SK-N-SH (cell line): ENCODE measurements around the gene RBM20. TPM values are rescaled to one million over a fixed set of nuclear protein-coding genes. Genes with fewer than 3 reads are reported as not detected.

Source experiments
- CTCF ChIA-PET: fragments of 300-600, 350-600 bp; formaldehyde crosslinking; extraction: SDS; loops from one replicate; lab custom pipeline; 2021; lab: Yijun Ruan, JAX
- POLR2A ChIA-PET: fragments of 350-600 bp; sonication (Branson Sonifier 250); formaldehyde crosslinking; extraction: SDS; loops from one replicate; lab custom pipeline; 2020; ENCODE audit warnings: antibody characterized with exemption, inconsistent platforms; lab: Yijun Ruan, JAX
- DNase-seq: peaks from one replicate; pipeline ENCODE4 v3.0.0; 2012
- H2AFZ ChIP-seq: fragments of 200-600 bp; sonication (generic); 2 replicates; pipeline ENCODE4 v1.8.1; 2016; ENCODE audit warnings: antibody characterized with exemption, mild to moderate bottlenecking, low read depth
- H3F3A ChIP-seq: fragments of 200-600 bp; sonication (generic); replicated peaks from 2 replicates; pipeline ENCODE3; 2016; ENCODE audit warnings: antibody characterized with exemption, mild to moderate bottlenecking; ENCODE audit not compliant: insufficient read depth
- H3K27ac ChIP-seq, 2 experiments: fragments of 200-500 bp in 1 of 2; fragments of 200-600 bp in 1 of 2; sonication (Bioruptor generic) in 1 of 2; sonication (generic), shearing (Covaris generic) in 1 of 2; 2 replicates each; pipeline versions ENCODE4 v1.5.1 to v1.6.1; 2014 to 2016; ENCODE audit warnings: low read depth in 2 of 2, inconsistent platforms in 1 of 2, low read length in 1 of 2, mild to moderate bottlenecking in 1 of 2, mixed read lengths in 1 of 2
- H3K27me3 ChIP-seq: fragments of 200-600 bp; sonication (generic), shearing (Covaris generic); 2 replicates; pipeline ENCODE4 v1.6.1; 2016; ENCODE audit warnings: mixed run types; ENCODE audit not compliant: insufficient read depth
- H3K36me3 ChIP-seq, 2 experiments: fragments of 200-500 bp in 1 of 2; fragments of 200-600 bp in 1 of 2; sonication (Bioruptor generic) in 1 of 2; sonication (generic) in 1 of 2; replicated peaks in 1 of 2; 2 replicates each; pipeline versions ENCODE3 to v1.5.1; 2014 to 2016; ENCODE audit warnings: low read length in 1 of 2, mild to moderate bottlenecking in 1 of 2; ENCODE audit not compliant: insufficient read depth in 2 of 2, control insufficient read depth in 1 of 2
- H3K4me1 ChIP-seq, 2 experiments: fragments of 200-500 bp in 1 of 2; fragments of 200-600 bp in 1 of 2; sonication (Bioruptor generic) in 1 of 2; sonication (generic), shearing (Covaris generic) in 1 of 2; 2 replicates each; pipeline versions ENCODE4 v1.5.1 to v1.6.1; 2014 to 2016; ENCODE audit warnings: low read depth in 1 of 2, low read length in 1 of 2, mixed run types in 1 of 2; ENCODE audit not compliant: insufficient read depth in 2 of 2, control insufficient read depth in 1 of 2
- H3K4me2 ChIP-seq: fragments of 200-600 bp; sonication (generic), shearing (Covaris generic); 2 replicates; pipeline ENCODE4 v1.6.1; 2017; ENCODE audit warnings: mixed run types
- H3K4me3 ChIP-seq, 2 experiments: fragments of 200-500 bp in 1 of 2; fragments of 200-600 bp in 1 of 2; sonication (Bioruptor generic) in 1 of 2; sonication (generic), shearing (Covaris generic) in 1 of 2; 2 replicates each; pipeline versions ENCODE4 v1.5.1 to v1.8.1; 2014 to 2016; ENCODE audit warnings: low read depth in 2 of 2, inconsistent platforms in 1 of 2, low read length in 1 of 2, mild to moderate bottlenecking in 1 of 2, mixed read lengths in 1 of 2, moderate library complexity in 1 of 2
- H3K79me2 ChIP-seq: fragments of 200-600 bp; sonication (generic); 2 replicates; pipeline ENCODE4 v1.8.1; 2017; ENCODE audit warnings: mild to moderate bottlenecking; ENCODE audit not compliant: insufficient read depth
- H3K9ac ChIP-seq: fragments of 200-600 bp; sonication (generic); 2 replicates; pipeline ENCODE4 v1.6.1; 2017; ENCODE audit warnings: mixed run types
- H3K9me2 ChIP-seq: fragments of 200-600 bp; sonication (generic); 2 replicates; pipeline ENCODE4 v1.6.1; 2017; ENCODE audit warnings: mixed run types
- H3K9me3 ChIP-seq: fragments of 200-600 bp; sonication (generic); 2 replicates; pipeline ENCODE4 v1.6.1; 2017; ENCODE audit warnings: mixed run types, mild to moderate bottlenecking, moderate library complexity
- H4K20me1 ChIP-seq: fragments of 200-600 bp; sonication (generic); 2 replicates; pipeline ENCODE4 v1.6.1; 2017; ENCODE audit warnings: mild to moderate bottlenecking, mixed run types; ENCODE audit not compliant: insufficient read depth
- CHD2 ChIP-seq: fragments of 150-350 bp; IDR thresholded peaks from 2 replicates; pipeline ENCODE4 v1.6.1; 2018; ENCODE audit warnings: low read length; ENCODE audit not compliant: partially characterized antibody
- EP300 ChIP-seq, 2 experiments: IDR thresholded peaks; 2 replicates each; pipeline versions ENCODE4 v1.4.0 to v1.6.1; 2012; ENCODE audit warnings: borderline replicate concordance in 1 of 2, low read depth in 1 of 2, low read length in 1 of 2
- EZH2phosphoT487 ChIP-seq: fragments of 200-600 bp; sonication (generic); IDR thresholded peaks from 2 replicates; pipeline ENCODE4 v1.6.1; 2017; ENCODE audit warnings: low read depth, mixed run types, mild to moderate bottlenecking, antibody characterized with exemption, moderate library complexity, borderline replicate concordance
- FOXJ3 ChIP-seq: sonication (generic); formaldehyde crosslinking; IDR thresholded peaks from 2 replicates; pipeline ENCODE4 v1.5.1; 2020; ENCODE audit warnings: mild to moderate bottlenecking, missing genetic modification reagents
- FOXM1 ChIP-seq: IDR thresholded peaks from 2 replicates; pipeline ENCODE4 v1.4.0; 2012; ENCODE audit warnings: low read depth, mild to moderate bottlenecking
- JUND ChIP-seq: IDR thresholded peaks from 2 replicates; pipeline ENCODE4 v1.4.0; 2012
- MAX ChIP-seq: IDR thresholded peaks from 2 replicates; pipeline ENCODE4 v1.4.0; 2012; ENCODE audit warnings: low read depth
- MEF2A ChIP-seq: IDR thresholded peaks from 2 replicates; pipeline ENCODE4 v1.4.0; 2012; ENCODE audit warnings: low read depth, borderline replicate concordance
- MXI1 ChIP-seq: IDR thresholded peaks from 2 replicates; pipeline ENCODE4 v1.6.1; 2012; ENCODE audit warnings: mild to moderate bottlenecking, low read depth, low read length, improper control_type of control experiment
- NFIC ChIP-seq: IDR thresholded peaks from 2 replicates; pipeline ENCODE4 v1.4.0; 2012; ENCODE audit warnings: borderline replicate concordance
- POLR2AphosphoS5 ChIP-seq: IDR thresholded peaks from 2 replicates; pipeline ENCODE4 v1.6.1; 2012; ENCODE audit warnings: low read depth, low read length
- RAD21 ChIP-seq: IDR thresholded peaks from 2 replicates; pipeline ENCODE4 v1.6.1; 2012; ENCODE audit warnings: mild to moderate bottlenecking, low read length
- RFX5 ChIP-seq: IDR thresholded peaks from 2 replicates; pipeline ENCODE4 v1.6.1; 2012; ENCODE audit warnings: mild to moderate bottlenecking, improper control_type of control experiment, low read length
- SIN3A ChIP-seq: IDR thresholded peaks from 2 replicates; pipeline ENCODE4 v1.6.1; 2012; ENCODE audit warnings: low read depth, mild to moderate bottlenecking, low read length, moderate library complexity, borderline replicate concordance
- TAF1 ChIP-seq: IDR thresholded peaks from 2 replicates; pipeline ENCODE4 v1.6.1; 2012; ENCODE audit warnings: low read depth, mild to moderate bottlenecking, low read length, moderate library complexity, borderline replicate concordance
- WGBS: methylation state at CpG from one replicate; pipeline ENCODE4 v1.1.6; 2017; ENCODE audit warnings: low lambda C conversion rate; 5-methylcytosine and 5-hydroxymethylcytosine counted together
- polyA plus RNA-seq, 3 experiments: library from polyadenylated mRNA; depleted of rRNA; stranded (reverse); fragments of >200 nt; gene quantifications; 2 replicates each; pipeline ENCODE4 v1.2.3, GENCODE V29; 2012
- TF ChIP-seq, protein P1 (sequence below): IDR thresholded peaks from 2 replicates; pipeline ENCODE4 v1.4.0; 2012; ENCODE audit warnings: low read depth, borderline replicate concordance
- TF ChIP-seq, protein P2 (sequence below): fragments of 150-350 bp; IDR thresholded peaks from 2 replicates; pipeline ENCODE4 v1.6.1; 2017; ENCODE audit warnings: antibody characterized with exemption, low read length, low read depth, borderline replicate concordance

The RBM20 gene
- polyA plus RNA-seq, 1 of the 3 experiments (the other 2 are of a cell fraction), result 0.64 TPM

DNA sequence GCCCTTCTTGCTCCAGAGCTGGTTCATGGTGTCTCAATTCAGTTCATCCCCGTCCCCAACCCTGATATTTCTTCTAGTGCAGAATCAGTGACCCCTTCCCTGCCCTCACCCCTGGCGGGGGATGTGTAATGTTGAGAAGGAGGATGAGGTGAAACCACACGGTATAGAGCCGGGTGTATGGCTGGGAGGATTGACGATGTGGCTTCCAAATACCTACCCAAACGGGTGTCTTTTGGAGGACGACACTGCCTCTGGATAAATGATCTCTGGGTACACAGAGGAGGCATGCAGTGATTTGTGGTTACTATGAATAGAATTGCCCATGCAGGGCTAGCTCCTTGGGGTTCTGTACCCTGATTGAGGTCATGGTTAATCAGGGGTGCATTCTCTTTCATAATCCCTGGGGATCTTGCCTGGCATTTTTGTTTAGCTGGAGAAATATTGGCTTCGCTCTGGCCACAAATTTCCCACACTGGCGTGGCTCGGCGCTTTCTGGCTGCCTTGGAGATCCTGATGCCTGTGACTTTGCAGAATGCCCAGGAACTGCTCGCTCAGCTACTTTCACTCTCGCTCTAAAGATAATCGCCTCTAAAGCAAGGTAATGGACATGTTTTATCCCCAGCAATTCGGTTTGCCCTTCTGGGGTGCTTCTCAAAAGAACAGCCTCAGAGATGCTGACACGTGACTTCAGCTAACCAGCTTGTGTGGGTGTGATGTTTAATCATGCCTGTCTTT, 89.2 kb downstream of the RBM20 start:
- DNase-seq, result no peak
- Histone ChIP-seq H2AFZ (no peak overlapping the region), H3F3A (no peaks in the 10 kb centered on the region), H4K20me1 (no peaks in the 10 kb centered on the region), H3K4me3 (no peak overlapping the region), H3K79me2 (no peaks in the 10 kb centered on the region), H3K9me2 (no peaks in the 10 kb centered on the region), H3K9me3 (no peaks in the 10 kb centered on the region), H3K4me2 (no peak overlapping the region; the same call in 1 of the 2 replicates), H3K27me3 (no peaks in the 10 kb centered on the region; the same call in 1 of the 2 replicates), H3K27ac (no peak overlapping the region), H3K4me1 (peaks cover 0 to 11% of the 10 kb centered on the region in 2 experiments; a peak in 1 of 4 replicates), H3K36me3 (no peaks in the 10 kb centered on the region), H3K9ac (no peak overlapping the region)
- TF ChIP-seq CHD2, result no peak
- ChIA-PET CTCF (interaction anchor here (0.8 to 2.0 kb wide), 3 partner anchors 13 to 161 kb away, joined by 3 to 7 read pairs (median 4); no protein-coding TSS in a partner anchor), POLR2A (no interaction called here)
- 79% methylated on average over 16 of the region's 16 CpGs for WGBS

- H3K79me2 ChIP-seq, result no peaks in the 10 kb centered on the region
- no peak overlapping the region for H2AFZ ChIP-seq
- H3K4me2 ChIP-seq, result no peak overlapping the region
- 81% methylated on average over 6 of the region's 6 CpGs for WGBS
- CTCF ChIA-PET, result interaction anchor here (0.8 kb wide), 1 partner anchor 158 kb away, joined by 3 read pairs; no protein-coding TSS in a partner anchor
- H3K27me3 ChIP-seq, result no peaks in the 10 kb centered on the region; the same call in 1 of the 2 replicates
- no peak overlapping the region for H3K4me3 ChIP-seq
- DNase-seq, result no peak
- H3K9me3 ChIP-seq, result no peaks in the 10 kb centered on the region
- no peak overlapping the region for H3K27ac ChIP-seq
- TF ChIP-seq FOXM1, result no peak
- TF ChIP-seq SIN3A, result no peak
- no peak for TF ChIP-seq MXI1
- TF ChIP-seq NFIC, result no peak
- H3K36me3 ChIP-seq, result no peaks in the 10 kb centered on the region
- H3K9ac ChIP-seq, result no peak overlapping the region
- H3F3A ChIP-seq, result no peaks in the 10 kb centered on the region
- H3K9me2 ChIP-seq, result no peaks in the 10 kb centered on the region
- POLR2A ChIA-PET, result no interaction called here
- no peaks in the 10 kb centered on the region for H4K20me1 ChIP-seq
- peaks cover 0 to 20% of the 10 kb centered on the region in 2 experiments; a peak in 1 of 4 replicates for H3K4me1 ChIP-seq
These were observed 91.5 kb downstream of the RBM20 start for GRCh38 chr10:110735620-110736027.

DNA sequence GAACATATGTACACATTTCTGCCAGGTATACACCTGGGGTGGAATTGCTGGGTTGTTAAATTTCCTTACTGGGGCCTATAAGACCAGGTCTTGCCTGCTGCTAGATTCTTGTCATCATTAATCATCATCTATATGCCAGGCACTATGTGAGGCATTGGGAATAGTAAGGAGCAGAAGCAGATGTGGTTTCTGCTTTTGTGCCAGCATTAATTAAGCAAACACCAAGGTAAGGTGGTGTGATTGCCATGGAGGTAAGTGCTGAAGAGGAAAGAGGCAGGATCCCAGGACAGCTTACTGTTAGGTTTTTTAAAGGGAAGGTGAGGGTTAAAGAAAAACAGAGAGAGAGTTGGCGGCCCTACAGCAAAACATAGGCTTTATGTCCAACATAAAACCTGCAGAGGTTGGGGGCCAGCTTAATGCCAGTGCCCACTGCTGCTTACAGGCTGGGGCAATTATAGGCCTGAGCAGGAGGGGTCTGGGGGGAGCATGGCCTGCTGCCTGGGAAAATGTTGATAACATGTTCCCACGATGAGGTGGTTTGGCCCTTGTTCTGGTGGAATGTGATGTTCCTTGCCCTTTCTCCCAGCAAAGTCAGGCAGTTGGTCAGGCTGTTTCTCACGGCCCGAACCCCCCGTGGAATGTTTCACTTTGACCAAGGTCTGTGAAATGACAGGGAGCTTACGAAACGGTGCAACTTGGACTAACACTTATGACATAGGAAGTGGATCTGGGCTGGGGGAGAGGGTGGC, 93.9 kb downstream of the RBM20 start:
- H4K20me1 ChIP-seq, result no peaks in the 10 kb centered on the region
- H3K36me3 ChIP-seq, result no peaks in the 10 kb centered on the region
- no peak overlapping the region; a peak in 1 of 4 replicates for H3K27ac ChIP-seq
- H3K4me3 ChIP-seq, result no peak overlapping the region
- no peaks in the 10 kb centered on the region for H3K27me3 ChIP-seq
- H3K9me2 ChIP-seq, result no peaks in the 10 kb centered on the region
- peaks cover 0 to 20% of the 10 kb centered on the region in 2 experiments; a peak in 1 of 4 replicates for H3K4me1 ChIP-seq
- ChIA-PET POLR2A (no interaction called here), CTCF (interaction anchor here (1.0 to 1.8 kb wide), 2 partner anchors 63 to 156 kb away, joined by 3 read pairs; no protein-coding TSS in a partner anchor)
- no peaks in the 10 kb centered on the region for H3K79me2 ChIP-seq
- no peak overlapping the region for H3K4me2 ChIP-seq
- H3F3A ChIP-seq, result no peaks in the 10 kb centered on the region
- H3K9ac ChIP-seq, result no peak overlapping the region
- no peaks in the 10 kb centered on the region for H3K9me3 ChIP-seq
- H2AFZ ChIP-seq, result no peak overlapping the region
- 66% methylated on average over 7 of the region's 7 CpGs for WGBS
- DNase-seq, result no peak
- TF ChIP-seq, protein P1, sequence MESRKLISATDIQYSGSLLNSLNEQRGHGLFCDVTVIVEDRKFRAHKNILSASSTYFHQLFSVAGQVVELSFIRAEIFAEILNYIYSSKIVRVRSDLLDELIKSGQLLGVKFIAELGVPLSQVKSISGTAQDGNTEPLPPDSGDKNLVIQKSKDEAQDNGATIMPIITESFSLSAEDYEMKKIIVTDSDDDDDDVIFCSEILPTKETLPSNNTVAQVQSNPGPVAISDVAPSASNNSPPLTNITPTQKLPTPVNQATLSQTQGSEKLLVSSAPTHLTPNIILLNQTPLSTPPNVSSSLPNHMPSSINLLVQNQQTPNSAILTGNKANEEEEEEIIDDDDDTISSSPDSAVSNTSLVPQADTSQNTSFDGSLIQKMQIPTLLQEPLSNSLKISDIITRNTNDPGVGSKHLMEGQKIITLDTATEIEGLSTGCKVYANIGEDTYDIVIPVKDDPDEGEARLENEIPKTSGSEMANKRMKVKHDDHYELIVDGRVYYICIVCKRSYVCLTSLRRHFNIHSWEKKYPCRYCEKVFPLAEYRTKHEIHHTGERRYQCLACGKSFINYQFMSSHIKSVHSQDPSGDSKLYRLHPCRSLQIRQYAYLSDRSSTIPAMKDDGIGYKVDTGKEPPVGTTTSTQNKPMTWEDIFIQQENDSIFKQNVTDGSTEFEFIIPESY, result no peak
- TF ChIP-seq TAF1 (no peak), MEF2A (no peak), JUND (no peak), EZH2phosphoT487 (no peak), RAD21 (no peak), RFX5 (no peak), MAX (no peak), FOXJ3 (CRISPR knock-in tag) (no peak), EP300 (IDR thresholded peaks at IDR 0.05; ENCODE audit: borderline replicate concordance in 1 of 2, low read depth in 1 of 2, low read length in 1 of 2) (no peak), FOXM1 (no peak), CHD2 (no peak), POLR2AphosphoS5 (no peak)
- TF ChIP-seq, protein P2, sequence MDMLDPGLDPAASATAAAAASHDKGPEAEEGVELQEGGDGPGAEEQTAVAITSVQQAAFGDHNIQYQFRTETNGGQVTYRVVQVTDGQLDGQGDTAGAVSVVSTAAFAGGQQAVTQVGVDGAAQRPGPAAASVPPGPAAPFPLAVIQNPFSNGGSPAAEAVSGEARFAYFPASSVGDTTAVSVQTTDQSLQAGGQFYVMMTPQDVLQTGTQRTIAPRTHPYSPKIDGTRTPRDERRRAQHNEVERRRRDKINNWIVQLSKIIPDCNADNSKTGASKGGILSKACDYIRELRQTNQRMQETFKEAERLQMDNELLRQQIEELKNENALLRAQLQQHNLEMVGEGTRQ, result no peak
